Neural cell (in vitro differentiated cells): ENCODE results near the gene UROC1. TPM values are rescaled to one million over a fixed set of nuclear protein-coding genes. Genes with fewer than 3 reads are reported as not detected.

Experiments
- H2AFZ ChIP-seq: fragments of 200-600, 300-800 bp; sonication (generic), shearing (Covaris generic); 2 replicates; pipeline ENCODE4 v1.6.0; 2014; ENCODE audit warnings: low read depth, mild to moderate bottlenecking, antibody characterized with exemption, low read length, moderate library complexity
- H3F3A ChIP-seq: fragments of 200-600 bp; shearing (Covaris generic); 2 replicates; pipeline ENCODE4 v1.6.1; 2016; ENCODE audit warnings: mild to moderate bottlenecking, moderate library complexity, mixed read lengths, antibody characterized with exemption, low read length; ENCODE audit not compliant: insufficient read depth, poor library complexity, severe bottlenecking
- H3K27ac ChIP-seq: fragments of 200-600, 300-800 bp; sonication (generic), shearing (Covaris generic); 2 replicates; pipeline ENCODE4 v1.5.1; 2014; ENCODE audit warnings: mild to moderate bottlenecking, low read length, moderate library complexity
- H3K27me3 ChIP-seq: fragments of 300-800, 200-600 bp; sonication (generic), shearing (Covaris generic); 2 replicates; pipeline ENCODE4 v1.6.0; 2014; ENCODE audit warnings: mild to moderate bottlenecking, low read depth, low read length, moderate library complexity; ENCODE audit not compliant: insufficient read depth
- H3K36me3 ChIP-seq: fragments of 300-800, 200-600 bp; sonication (generic), shearing (Covaris generic); 2 replicates; pipeline ENCODE4 v1.5.1; 2014; ENCODE audit warnings: mild to moderate bottlenecking, antibody characterized with exemption, low read length, moderate library complexity; ENCODE audit not compliant: insufficient read depth
- H3K4me2 ChIP-seq: fragments of 300-800, 200-600 bp; sonication (generic), shearing (Covaris generic); 2 replicates; pipeline ENCODE4 v1.6.0; 2014; ENCODE audit warnings: mild to moderate bottlenecking, low read length
- H3K4me3 ChIP-seq: fragments of 300-800, 200-600 bp; sonication (generic), shearing (Covaris generic); 2 replicates; pipeline ENCODE4 v1.5.1; 2014; ENCODE audit warnings: mild to moderate bottlenecking, low read length, moderate library complexity
- H3K79me2 ChIP-seq: fragments of 200-600 bp; shearing (Covaris generic); replicated peaks from 2 replicates; pipeline ENCODE4 v1.6.0; 2014; ENCODE audit warnings: mild to moderate bottlenecking, low read length, moderate library complexity; ENCODE audit not compliant: insufficient read depth
- H3K9ac ChIP-seq: fragments of 300-800, 200-600 bp; sonication (generic), shearing (Covaris generic); 2 replicates; pipeline ENCODE4 v1.6.1; 2016; ENCODE audit warnings: mild to moderate bottlenecking, low read length, mixed read lengths
- H3K9me2 ChIP-seq: fragments of 200-600 bp; shearing (Covaris generic); 2 replicates; pipeline ENCODE4 v1.6.1; 2016; ENCODE audit warnings: mild to moderate bottlenecking, low read length, mixed read lengths; ENCODE audit not compliant: insufficient read depth
- H3K9me3 ChIP-seq: fragments of 200-600, 300-800 bp; sonication (generic), shearing (Covaris generic); 2 replicates; pipeline ENCODE4 v1.6.1; 2016; ENCODE audit warnings: mild to moderate bottlenecking, mixed run types, low read length, moderate library complexity, mixed read lengths
- H4K20me1 ChIP-seq: fragments of 200-600 bp; shearing (Covaris generic); 2 replicates; pipeline ENCODE4 v1.6.1; 2016; ENCODE audit warnings: mild to moderate bottlenecking, mixed run types; ENCODE audit not compliant: insufficient read depth
- EP300 ChIP-seq: fragments of 450-650 bp; conservative IDR thresholded peaks from 2 replicates; pipeline ENCODE4 v1.6.1; 2014; ENCODE audit warnings: antibody characterized with exemption, mild to moderate bottlenecking, moderate library complexity; ENCODE audit not compliant: poor library complexity, severe bottlenecking
- EZH2 ChIP-seq: fragments of 200-600, 300-800 bp; shearing (Covaris generic), sonication (generic); IDR thresholded peaks from 2 replicates; pipeline ENCODE4 v1.6.1; 2014; ENCODE audit warnings: antibody characterized with exemption, low read length, borderline replicate concordance, mild to moderate bottlenecking; ENCODE audit not compliant: insufficient read depth, poor library complexity, severe bottlenecking
- MXI1 ChIP-seq: fragments of 450-650 bp; conservative IDR thresholded peaks from 2 replicates; pipeline ENCODE4 v1.6.1; 2014; ENCODE audit warnings: antibody characterized with exemption, mild to moderate bottlenecking; ENCODE audit not compliant: poor library complexity, severe bottlenecking
- POLR2AphosphoS5 ChIP-seq: IDR thresholded peaks from 2 replicates; pipeline ENCODE4 v1.6.1; 2012
- RAD21 ChIP-seq: fragments of 450-650 bp; conservative IDR thresholded peaks from 2 replicates; pipeline ENCODE4 v1.6.1; 2014; ENCODE audit warnings: antibody characterized with exemption, mild to moderate bottlenecking, moderate library complexity
- SMC3 ChIP-seq: fragments of 450-650 bp; conservative IDR thresholded peaks from 2 replicates; pipeline ENCODE4 v1.6.1; 2014; ENCODE audit warnings: antibody characterized with exemption, mild to moderate bottlenecking, moderate library complexity; ENCODE audit not compliant: poor library complexity
- TAF1 ChIP-seq: IDR thresholded peaks from 2 replicates; pipeline ENCODE4 v1.6.1; 2012; ENCODE audit warnings: low read depth
- polyA plus RNA-seq: library from polyadenylated mRNA; depleted of rRNA; stranded (reverse); fragments of >200 nt; gene quantifications from 2 replicates; pipeline ENCODE4 v1.2.3, GENCODE V29; 2014
- TF ChIP-seq, protein P1 (sequence below): IDR thresholded peaks from 2 replicates; pipeline ENCODE4 v1.6.1; 2012; ENCODE audit warnings: borderline replicate concordance
- TF ChIP-seq, protein P2 (sequence below): fragments of 450-650 bp; IDR thresholded peaks from 2 replicates; pipeline ENCODE4 v1.5.1; 2014; ENCODE audit warnings: antibody characterized with exemption, mild to moderate bottlenecking, moderate library complexity; ENCODE audit not compliant: poor library complexity, severe bottlenecking

Gene UROC1
- polyA plus RNA-seq, 1 donor from 2014 or later, result not detected

DNA sequence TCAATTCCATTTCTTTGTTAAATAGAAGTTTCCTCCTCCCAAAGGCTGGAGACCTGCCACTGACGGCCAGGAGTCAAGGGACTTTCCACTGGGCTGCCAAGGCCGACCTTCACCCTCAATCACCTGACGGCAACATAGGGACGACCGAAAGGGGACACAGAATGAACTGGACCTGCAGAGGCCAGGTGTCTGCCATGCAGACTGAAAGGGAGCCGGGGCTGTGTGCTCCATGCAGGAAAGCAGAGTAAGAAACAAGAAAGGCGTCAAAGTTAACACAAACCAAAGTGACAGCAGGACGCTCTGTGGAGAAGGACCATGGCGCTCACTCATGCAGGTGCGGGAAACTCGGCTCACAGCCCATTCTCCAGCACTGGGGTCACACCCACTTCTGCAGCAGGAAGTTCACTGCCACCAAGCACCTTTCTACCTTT lies 67.9 kb downstream of the UROC1 start:
- H3K9me3 ChIP-seq, result no peaks in the 10 kb centered on the region
- H3F3A ChIP-seq, result no peaks in the 10 kb centered on the region
- no peak overlapping the region for H3K27ac ChIP-seq
- no peaks in the 10 kb centered on the region for H4K20me1 ChIP-seq
- H3K27me3 ChIP-seq, result no peaks in the 10 kb centered on the region
- H3K79me2 ChIP-seq, result no peaks in the 10 kb centered on the region
- H3K4me2 ChIP-seq, result no peak overlapping the region
- TF ChIP-seq EP300, result no peak
- no peak for TF ChIP-seq EZH2
- no peak for TF ChIP-seq MXI1
- TF ChIP-seq RAD21, result no peak
- no peak for TF ChIP-seq POLR2AphosphoS5
- TF ChIP-seq SMC3, result no peak
- TF ChIP-seq, protein P1, sequence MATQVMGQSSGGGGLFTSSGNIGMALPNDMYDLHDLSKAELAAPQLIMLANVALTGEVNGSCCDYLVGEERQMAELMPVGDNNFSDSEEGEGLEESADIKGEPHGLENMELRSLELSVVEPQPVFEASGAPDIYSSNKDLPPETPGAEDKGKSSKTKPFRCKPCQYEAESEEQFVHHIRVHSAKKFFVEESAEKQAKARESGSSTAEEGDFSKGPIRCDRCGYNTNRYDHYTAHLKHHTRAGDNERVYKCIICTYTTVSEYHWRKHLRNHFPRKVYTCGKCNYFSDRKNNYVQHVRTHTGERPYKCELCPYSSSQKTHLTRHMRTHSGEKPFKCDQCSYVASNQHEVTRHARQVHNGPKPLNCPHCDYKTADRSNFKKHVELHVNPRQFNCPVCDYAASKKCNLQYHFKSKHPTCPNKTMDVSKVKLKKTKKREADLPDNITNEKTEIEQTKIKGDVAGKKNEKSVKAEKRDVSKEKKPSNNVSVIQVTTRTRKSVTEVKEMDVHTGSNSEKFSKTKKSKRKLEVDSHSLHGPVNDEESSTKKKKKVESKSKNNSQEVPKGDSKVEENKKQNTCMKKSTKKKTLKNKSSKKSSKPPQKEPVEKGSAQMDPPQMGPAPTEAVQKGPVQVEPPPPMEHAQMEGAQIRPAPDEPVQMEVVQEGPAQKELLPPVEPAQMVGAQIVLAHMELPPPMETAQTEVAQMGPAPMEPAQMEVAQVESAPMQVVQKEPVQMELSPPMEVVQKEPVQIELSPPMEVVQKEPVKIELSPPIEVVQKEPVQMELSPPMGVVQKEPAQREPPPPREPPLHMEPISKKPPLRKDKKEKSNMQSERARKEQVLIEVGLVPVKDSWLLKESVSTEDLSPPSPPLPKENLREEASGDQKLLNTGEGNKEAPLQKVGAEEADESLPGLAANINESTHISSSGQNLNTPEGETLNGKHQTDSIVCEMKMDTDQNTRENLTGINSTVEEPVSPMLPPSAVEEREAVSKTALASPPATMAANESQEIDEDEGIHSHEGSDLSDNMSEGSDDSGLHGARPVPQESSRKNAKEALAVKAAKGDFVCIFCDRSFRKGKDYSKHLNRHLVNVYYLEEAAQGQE, result no peak
- TF ChIP-seq, protein P2, sequence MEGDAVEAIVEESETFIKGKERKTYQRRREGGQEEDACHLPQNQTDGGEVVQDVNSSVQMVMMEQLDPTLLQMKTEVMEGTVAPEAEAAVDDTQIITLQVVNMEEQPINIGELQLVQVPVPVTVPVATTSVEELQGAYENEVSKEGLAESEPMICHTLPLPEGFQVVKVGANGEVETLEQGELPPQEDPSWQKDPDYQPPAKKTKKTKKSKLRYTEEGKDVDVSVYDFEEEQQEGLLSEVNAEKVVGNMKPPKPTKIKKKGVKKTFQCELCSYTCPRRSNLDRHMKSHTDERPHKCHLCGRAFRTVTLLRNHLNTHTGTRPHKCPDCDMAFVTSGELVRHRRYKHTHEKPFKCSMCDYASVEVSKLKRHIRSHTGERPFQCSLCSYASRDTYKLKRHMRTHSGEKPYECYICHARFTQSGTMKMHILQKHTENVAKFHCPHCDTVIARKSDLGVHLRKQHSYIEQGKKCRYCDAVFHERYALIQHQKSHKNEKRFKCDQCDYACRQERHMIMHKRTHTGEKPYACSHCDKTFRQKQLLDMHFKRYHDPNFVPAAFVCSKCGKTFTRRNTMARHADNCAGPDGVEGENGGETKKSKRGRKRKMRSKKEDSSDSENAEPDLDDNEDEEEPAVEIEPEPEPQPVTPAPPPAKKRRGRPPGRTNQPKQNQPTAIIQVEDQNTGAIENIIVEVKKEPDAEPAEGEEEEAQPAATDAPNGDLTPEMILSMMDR, result no peak
- no peak for TF ChIP-seq TAF1
- H3K4me3 ChIP-seq, result no peak overlapping the region
- no peak overlapping the region for H2AFZ ChIP-seq
- H3K9ac ChIP-seq, result no peak overlapping the region
- no peaks in the 10 kb centered on the region for H3K36me3 ChIP-seq
- H3K9me2 ChIP-seq, result no peaks in the 10 kb centered on the region

DNA sequence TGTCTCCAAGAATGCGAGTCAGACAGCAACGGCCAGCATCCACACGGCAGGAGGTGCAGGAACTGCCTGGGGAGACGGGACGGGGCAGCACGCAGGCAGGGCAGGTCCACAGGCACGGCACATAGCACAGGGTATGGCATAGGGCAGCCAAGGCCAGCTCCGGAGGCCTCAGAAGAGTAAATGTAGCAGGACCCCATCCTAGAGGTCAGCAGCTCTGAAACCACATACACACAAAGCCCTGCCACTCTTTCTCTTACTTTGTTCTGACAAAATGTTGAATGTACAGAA lies 68.7 kb downstream of the UROC1 start:
- no peaks in the 10 kb centered on the region for H3K79me2 ChIP-seq
- H3F3A ChIP-seq, result no peaks in the 10 kb centered on the region
- H3K9ac ChIP-seq, result no peak overlapping the region
- H3K9me3 ChIP-seq, result no peaks in the 10 kb centered on the region
- H3K27me3 ChIP-seq, result no peaks in the 10 kb centered on the region
- no peak overlapping the region for H3K27ac ChIP-seq
- no peak overlapping the region for H2AFZ ChIP-seq
- no peak for TF ChIP-seq EP300
- TF ChIP-seq, protein P1, result no peak
- no peak for TF ChIP-seq MXI1
- TF ChIP-seq SMC3, result no peak
- no peak for TF ChIP-seq EZH2
- TF ChIP-seq RAD21, result no peak
- TF ChIP-seq POLR2AphosphoS5, result no peak
- TF ChIP-seq, protein P2, result no peak
- TF ChIP-seq TAF1, result no peak
- H4K20me1 ChIP-seq, result no peaks in the 10 kb centered on the region
- H3K4me3 ChIP-seq, result no peak overlapping the region
- no peak overlapping the region for H3K4me2 ChIP-seq
- no peaks in the 10 kb centered on the region for H3K36me3 ChIP-seq
- H3K9me2 ChIP-seq, result no peaks in the 10 kb centered on the region
